Small intestine (tissue), 7 donors: Measurements from ENCODE around the gene SCLY. TPM values are rescaled to one million over a fixed set of nuclear protein-coding genes. Genes with fewer than 3 reads are reported as not detected.

Experiments used
- DNase-seq, 2 donors: peaks; one replicate each; pipeline versions ENCODE4 v3.0.0 to v3.0.0-alpha.2; 2013
- FAIRE-seq: peaks from 2 replicates; lab custom pipeline; 2012; peaks lifted over from hg19 to GRCh38; lab: Jason Lieb, UNC
- H3K27ac ChIP-seq, 3 donors: one replicate each; pipeline ENCODE4 v1.5.1; 2013; ENCODE audit warnings: low read length in 2 of 3, mild to moderate bottlenecking in 2 of 3, control low read depth in 1 of 3, inconsistent platforms in 1 of 3, low read depth in 1 of 3, moderate library complexity in 1 of 3
- H3K27me3 ChIP-seq, 3 donors: one replicate each; pipeline ENCODE4 v1.6.1; 2013; ENCODE audit warnings: low read length in 3 of 3, inconsistent platforms in 1 of 3; ENCODE audit not compliant: control insufficient read depth in 3 of 3, insufficient read depth in 3 of 3
- H3K36me3 ChIP-seq, 3 donors: one replicate each; pipeline ENCODE4 v1.6.1; 2013; ENCODE audit warnings: low read length in 3 of 3, inconsistent platforms in 1 of 3, low read depth in 1 of 3, mild to moderate bottlenecking in 1 of 3, moderate library complexity in 1 of 3; ENCODE audit not compliant: control insufficient read depth in 3 of 3, insufficient read depth in 2 of 3
- H3K4me1 ChIP-seq, 3 donors: one replicate each; pipeline ENCODE4 v1.6.1; 2013; ENCODE audit warnings: low read length in 2 of 3, inconsistent platforms in 1 of 3, low read depth in 1 of 3, mild to moderate bottlenecking in 1 of 3, moderate library complexity in 1 of 3; ENCODE audit not compliant: control insufficient read depth in 3 of 3, insufficient read depth in 2 of 3
- H3K4me3 ChIP-seq, 3 donors: one replicate each; pipeline ENCODE4 v1.5.1; 2013; ENCODE audit warnings: low read length in 3 of 3, control low read depth in 1 of 3, inconsistent platforms in 1 of 3, low read depth in 1 of 3, mild to moderate bottlenecking in 1 of 3, moderate library complexity in 1 of 3
- H3K9me3 ChIP-seq, 2 donors: one replicate each; pipeline ENCODE4 v1.6.1; 2013; ENCODE audit warnings: low read depth in 1 of 2, low read length in 1 of 2; ENCODE audit not compliant: control insufficient read depth in 2 of 2, insufficient read depth in 1 of 2
- WGBS, 3 donors: extraction: QIAGEN DNeasy Blood & Tissue Kit; methylation state at CpG; one replicate each; pipeline ENCODE4 v1.1.7; 2013; 5-methylcytosine and 5-hydroxymethylcytosine counted together
- polyA plus RNA-seq, 4 donors: library from polyadenylated mRNA; stranded (reverse) in 3 of 4; unstranded in 1 of 4; fragments of 200-250 nt in 3 of 4; fragments of 120-200 nt in 1 of 4; gene quantifications; one replicate each; pipeline versions ENCODE4 v1.2.1 to v1.2.3, GENCODE V29; 2013
- donor health status: healthy with polysubstance abuse.
- donor health status: control.
- donor health status: control.
- donor health status: Bipolar disorder and iron deficiency.
- donor health status: healthy.

SCLY gene
- polyA plus RNA-seq, 4 donors = 12.7 to 28.8 (median 23.7) TPM

DNA sequence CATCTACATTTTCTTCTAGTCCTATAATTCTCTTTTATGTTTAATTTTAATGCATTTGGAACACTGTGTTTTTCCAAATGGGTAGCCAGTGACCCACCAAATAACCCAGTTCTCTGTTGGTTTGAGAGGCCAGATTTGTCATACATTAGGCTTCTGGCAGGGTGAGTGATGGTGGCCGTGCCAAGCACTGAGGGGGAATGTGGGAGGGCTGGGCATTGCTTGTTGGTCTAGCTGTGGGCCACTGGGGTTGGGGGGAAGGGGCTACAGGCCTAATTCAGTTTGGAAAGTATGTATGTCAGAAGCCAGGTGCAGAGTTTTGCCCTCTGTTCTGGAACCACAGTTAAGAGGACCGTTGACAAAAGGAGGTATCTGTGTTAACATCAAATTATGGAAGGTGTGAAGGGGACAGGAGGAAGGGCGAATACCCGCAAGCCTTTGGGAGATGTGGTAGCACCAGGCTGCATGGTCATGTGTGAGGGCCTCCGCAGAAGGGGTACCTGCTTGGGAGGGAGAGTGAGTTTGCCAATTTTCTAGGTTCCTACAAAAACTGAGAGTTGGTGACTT, 38.1 kb upstream of the SCLY start:
- Histone ChIP-seq H3K9me3 (no peaks in the 10 kb centered on the region), H3K27ac (no peak overlapping the region), H3K27me3 (no peaks in the 10 kb centered on the region), H3K36me3 (peaks cover 5 to 38% (median 8%) of the 10 kb centered on the region in 3 donors), H3K4me1 (no peaks in the 10 kb centered on the region), H3K4me3 (no peak overlapping the region)
- FAIRE-seq = no peak
- DNase-seq = no peak
- WGBS, 3 donors = 87 to 89% (median 88%) methylated on average over 5 of the region's 5 CpGs

DNA sequence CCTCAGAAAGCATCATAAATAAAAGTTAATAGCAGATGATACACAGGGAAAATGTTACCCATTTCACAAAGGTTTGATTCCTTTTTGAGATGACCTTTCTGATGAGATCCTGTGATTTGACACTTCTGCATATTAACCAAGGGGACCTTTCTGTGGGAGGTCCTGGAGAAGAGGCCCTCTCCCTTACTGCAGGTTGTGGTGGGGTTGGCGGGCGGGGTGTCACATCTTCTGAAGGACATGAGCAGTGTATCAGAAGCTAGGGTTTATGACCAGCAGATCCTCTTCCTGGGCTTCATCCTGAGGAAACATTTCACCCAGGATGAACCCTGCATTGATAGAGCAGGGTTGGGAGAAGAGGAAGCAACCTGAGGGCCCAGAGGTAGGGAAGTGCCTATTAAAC, 37.2 kb upstream of the SCLY start:
- Histone ChIP-seq H3K36me3 (peaks cover 5 to 39% (median 7%) of the 10 kb centered on the region in 3 donors), H3K27me3 (no peaks in the 10 kb centered on the region), H3K27ac (no peak overlapping the region), H3K4me1 (no peaks in the 10 kb centered on the region), H3K4me3 (no peak overlapping the region), H3K9me3 (no peaks in the 10 kb centered on the region)
- DNase-seq (no peak), FAIRE-seq (no peak)
- 96 to 100% (median 98%) methylated on average over 2 of the region's 2 CpGs for WGBS, 3 donors

DNA sequence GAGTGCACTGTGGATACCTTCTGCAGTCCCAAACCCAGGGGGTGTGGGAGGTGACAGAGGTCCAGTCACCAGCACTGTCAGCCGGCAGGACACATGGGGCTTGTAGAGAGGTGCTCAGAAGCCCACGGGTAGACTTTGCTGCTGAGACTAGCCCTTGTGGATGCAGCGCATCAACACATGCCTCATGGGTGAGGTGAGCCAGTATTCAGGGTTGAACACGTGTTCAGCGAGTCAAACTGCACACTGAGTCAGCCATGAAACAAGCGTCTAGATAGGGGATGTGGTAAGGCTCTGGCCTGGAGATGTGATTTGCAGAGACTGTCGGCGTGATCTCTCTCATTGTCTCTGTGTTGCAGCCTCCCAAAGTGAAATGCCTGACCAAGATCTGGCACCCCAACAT, 35.8 kb upstream of the SCLY start:
- FAIRE-seq = no peak
- H3K27ac ChIP-seq = no peak overlapping the region
- no peaks in the 10 kb centered on the region for H3K27me3 ChIP-seq
- H3K9me3 ChIP-seq = no peaks in the 10 kb centered on the region
- DNase-seq = no peak
- no peak overlapping the region for H3K4me3 ChIP-seq
- H3K4me1 ChIP-seq = no peaks in the 10 kb centered on the region
- 82 to 92% (median 90%) methylated on average over 8 of the region's 8 CpGs for WGBS, 3 donors
- H3K36me3 ChIP-seq = peaks cover 5 to 42% (median 5%) of the 10 kb centered on the region in 3 donors

GRCh38 chr2:238025741-238026360, 35.0 kb upstream of the SCLY start:
- 78 to 86% (median 86%) methylated on average over 9 of the region's 9 CpGs for WGBS, 3 donors
- Histone ChIP-seq H3K9me3 (no peaks in the 10 kb centered on the region), H3K4me1 (no peaks in the 10 kb centered on the region), H3K27me3 (no peaks in the 10 kb centered on the region), H3K36me3 (peaks cover 4 to 44% (median 9%) of the 10 kb centered on the region in 3 donors), H3K27ac (no peak overlapping the region), H3K4me3 (no peak overlapping the region)
- DNase-seq (no peak), FAIRE-seq (no peak)

- no peak for DNase-seq
- no peak overlapping the region for H3K4me3 ChIP-seq
- 81 to 90% (median 88%) methylated on average over 4 of the region's 4 CpGs for WGBS, 3 donors
- FAIRE-seq = no peak
- peaks cover 4 to 49% (median 9%) of the 10 kb centered on the region in 3 donors for H3K36me3 ChIP-seq
- H3K27me3 ChIP-seq = no peaks in the 10 kb centered on the region
- H3K4me1 ChIP-seq = no peaks in the 10 kb centered on the region
- H3K27ac ChIP-seq = no peak overlapping the region
- H3K9me3 ChIP-seq = no peaks in the 10 kb centered on the region
Observed at GRCh38 chr2:238027058-238027457, 33.7 kb upstream of the SCLY start.

GRCh38 chr2:238027591-238028415, 33.0 kb upstream of the SCLY start:
- H3K4me1 ChIP-seq = no peaks in the 10 kb centered on the region
- H3K4me3 ChIP-seq = no peak overlapping the region
- H3K9me3 ChIP-seq = no peaks in the 10 kb centered on the region
- no peak overlapping the region for H3K27ac ChIP-seq
- no peaks in the 10 kb centered on the region for H3K27me3 ChIP-seq
- DNase-seq = no peak
- 84 to 92% (median 88%) methylated on average over 9 of the region's 9 CpGs for WGBS, 3 donors
- no peak for FAIRE-seq
- peaks cover 4 to 56% (median 9%) of the 10 kb centered on the region in 3 donors for H3K36me3 ChIP-seq

- FAIRE-seq (no peak), DNase-seq (no peak)
- H3K9me3 ChIP-seq = no peaks in the 10 kb centered on the region
- no peaks in the 10 kb centered on the region for H3K4me1 ChIP-seq
- WGBS, 3 donors = 87 to 93% (median 93%) methylated on average over 3 of the region's 3 CpGs
- no peak overlapping the region for H3K4me3 ChIP-seq
- H3K27ac ChIP-seq = no peak overlapping the region
- no peaks in the 10 kb centered on the region for H3K27me3 ChIP-seq
- H3K36me3 ChIP-seq = peaks cover 4 to 65% (median 12%) of the 10 kb centered on the region in 3 donors
Observed at GRCh38 chr2:238029853-238030252, 30.9 kb upstream of the SCLY start.

- Histone ChIP-seq H3K27ac (no peak overlapping the region), H3K27me3 (no peaks in the 10 kb centered on the region), H3K4me3 (no peak overlapping the region), H3K36me3 (peaks cover 2 to 62% (median 12%) of the 10 kb centered on the region in 3 donors), H3K9me3 (no peaks in the 10 kb centered on the region), H3K4me1 (no peaks in the 10 kb centered on the region)
- FAIRE-seq = no peak
- WGBS, 3 donors = 88 to 92% (median 90%) methylated on average over 8 of the region's 8 CpGs
- DNase-seq = no peak
Observed at GRCh38 chr2:238030422-238031155, 30.2 kb upstream of the SCLY start.
